GM12875 (cell line): Measurements from ENCODE around the gene ANKS1A.

ENCODE experiments used
- H3K4me3 ChIP-seq: one replicate; pipeline ENCODE4 v1.5.1; 2011; ENCODE audit warnings: low read depth, low read length, control low read depth
- CTCF ChIP-seq: IDR thresholded peaks from 2 replicates; pipeline ENCODE4 v1.5.1; 2011; ENCODE audit warnings: low read depth, mild to moderate bottlenecking, control low read depth, inconsistent platforms, low read length, moderate library complexity, borderline replicate concordance; ENCODE audit not compliant: insufficient read depth

ANKS1A gene

GRCh38 chr6:34859951-34860350, 29.1 kb upstream of the ANKS1A start:
- H3K4me3 ChIP-seq, result no peak overlapping the region
- no peak for TF ChIP-seq CTCF

- TF ChIP-seq CTCF, result no peak
- no peak overlapping the region for H3K4me3 ChIP-seq
Measured at GRCh38 chr6:34860776-34861175, 28.3 kb upstream of the ANKS1A start.

GRCh38 chr6:34864007-34864406, 25.0 kb upstream of the ANKS1A start:
- no peak for TF ChIP-seq CTCF
- H3K4me3 ChIP-seq, result no peak overlapping the region

- no peak for TF ChIP-seq CTCF
- H3K4me3 ChIP-seq, result no peak overlapping the region
Measured at GRCh38 chr6:34865107-34865506, 23.9 kb upstream of the ANKS1A start.

- TF ChIP-seq CTCF, result no peak
- H3K4me3 ChIP-seq, result no peak overlapping the region
Measured at GRCh38 chr6:34866509-34866908, 22.5 kb upstream of the ANKS1A start.

GRCh38 chr6:34867484-34867883, 21.6 kb upstream of the ANKS1A start:
- H3K4me3 ChIP-seq, result no peak overlapping the region
- no peak for TF ChIP-seq CTCF

- TF ChIP-seq CTCF, result no peak
- no peak overlapping the region for H3K4me3 ChIP-seq
Measured at GRCh38 chr6:34871853-34872252, 17.2 kb upstream of the ANKS1A start.
